Liver (tissue), 3 donors: ENCODE data around the gene CDK5RAP3.
A peak's percentile ranks its signal among the peaks of the same experiment; 100 is the strongest.

Experiments
- JUND ChIP-seq, 2 donors: IDR thresholded peaks; 2 replicates each; pipeline ENCODE4 v1.6.1; 2016; ENCODE audit warnings: antibody characterized with exemption in 2 of 2
- RAD21 ChIP-seq, 2 donors: IDR thresholded peaks; 2 replicates each; pipeline ENCODE4 v1.6.1; 2016; ENCODE audit warnings: antibody characterized with exemption in 2 of 2, mild to moderate bottlenecking in 2 of 2
- REST ChIP-seq: IDR thresholded peaks from 2 replicates; pipeline ENCODE4 v1.6.1; 2016; ENCODE audit warnings: antibody characterized with exemption, mild to moderate bottlenecking
- RXRA ChIP-seq, 2 donors: IDR thresholded peaks; 2 replicates each; pipeline ENCODE4 v1.6.1; 2017 to 2018; ENCODE audit warnings: antibody characterized with exemption in 2 of 2, mild to moderate bottlenecking in 1 of 2
- SP1 ChIP-seq: IDR thresholded peaks from 2 replicates; pipeline ENCODE4 v1.6.1; 2018; ENCODE audit warnings: antibody characterized with exemption, mild to moderate bottlenecking
- YY1 ChIP-seq: IDR thresholded peaks from 2 replicates; pipeline ENCODE4 v1.6.1; 2016; ENCODE audit warnings: antibody characterized with exemption, mild to moderate bottlenecking
- ZBTB33 ChIP-seq: IDR thresholded peaks from 2 replicates; pipeline ENCODE4 v1.6.1; 2016; ENCODE audit warnings: antibody characterized with exemption
- TF ChIP-seq, protein P1 (sequence below): fragments of 150-350 bp; IDR thresholded peaks from 2 replicates; pipeline ENCODE4 v1.5.1; 2017; ENCODE audit warnings: improper control_type of control experiment, low read depth, low read length; ENCODE audit not compliant: missing input control
- donor health status: healthy.
- donor health status: healthy.

- TF ChIP-seq JUND (IDR thresholded peaks at IDR 0.05) (peak in 1 of 2 donors; percentile 57), ZBTB33 (no peak), RXRA (IDR thresholded peaks at IDR 0.05) (peak; percentile 57 to 71), RAD21 (IDR thresholded peaks at IDR 0.05) (peak; percentile 53 to 56), SP1 (peak; percentile 66), REST (peak; percentile 54), YY1 (peak; percentile 70)
- TF ChIP-seq, protein P1, sequence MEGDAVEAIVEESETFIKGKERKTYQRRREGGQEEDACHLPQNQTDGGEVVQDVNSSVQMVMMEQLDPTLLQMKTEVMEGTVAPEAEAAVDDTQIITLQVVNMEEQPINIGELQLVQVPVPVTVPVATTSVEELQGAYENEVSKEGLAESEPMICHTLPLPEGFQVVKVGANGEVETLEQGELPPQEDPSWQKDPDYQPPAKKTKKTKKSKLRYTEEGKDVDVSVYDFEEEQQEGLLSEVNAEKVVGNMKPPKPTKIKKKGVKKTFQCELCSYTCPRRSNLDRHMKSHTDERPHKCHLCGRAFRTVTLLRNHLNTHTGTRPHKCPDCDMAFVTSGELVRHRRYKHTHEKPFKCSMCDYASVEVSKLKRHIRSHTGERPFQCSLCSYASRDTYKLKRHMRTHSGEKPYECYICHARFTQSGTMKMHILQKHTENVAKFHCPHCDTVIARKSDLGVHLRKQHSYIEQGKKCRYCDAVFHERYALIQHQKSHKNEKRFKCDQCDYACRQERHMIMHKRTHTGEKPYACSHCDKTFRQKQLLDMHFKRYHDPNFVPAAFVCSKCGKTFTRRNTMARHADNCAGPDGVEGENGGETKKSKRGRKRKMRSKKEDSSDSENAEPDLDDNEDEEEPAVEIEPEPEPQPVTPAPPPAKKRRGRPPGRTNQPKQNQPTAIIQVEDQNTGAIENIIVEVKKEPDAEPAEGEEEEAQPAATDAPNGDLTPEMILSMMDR, result no peak
These were observed 4.8 kb upstream of the CDK5RAP3 start for GRCh38 chr17:47966079-47966519.
